Sigmoid colon (tissue), 3 donors: Measurements from ENCODE around the gene TTYH3.

Source experiments
- POLR2A ChIP-seq, 2 donors: fragments of 450-650 bp; IDR thresholded peaks; one replicate each; pipeline ENCODE4 v1.6.1; 2016; ENCODE audit warnings: antibody characterized with exemption in 2 of 2, mild to moderate bottlenecking in 2 of 2, moderate library complexity in 2 of 2
- TF ChIP-seq, protein P1 (sequence below), 4 experiments: fragments of 450-650 bp in 3 of 4; fragments of 200-600 bp in 1 of 4; IDR thresholded peaks; one replicate each; pipeline ENCODE4 v1.5.1; 2016 to 2019; ENCODE audit warnings: antibody characterized with exemption in 4 of 4, mild to moderate bottlenecking in 3 of 4, moderate library complexity in 2 of 4

DNA sequence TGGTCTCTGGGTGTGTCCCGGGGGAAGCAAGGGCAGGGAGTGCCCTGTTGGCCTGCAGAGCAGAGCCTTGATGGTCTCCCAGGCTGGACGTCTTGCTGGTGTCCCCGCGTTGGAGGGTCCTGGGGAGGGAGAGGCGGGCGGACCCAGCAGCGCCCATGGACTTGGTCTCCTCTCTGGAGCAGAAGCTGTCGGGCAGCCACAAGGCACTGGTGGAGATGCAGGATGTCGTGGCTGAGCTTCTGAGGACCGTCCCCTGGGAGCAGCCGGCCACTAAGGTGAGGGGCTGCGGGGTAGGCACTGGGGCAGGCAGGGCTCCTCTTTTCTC lies 20.9 kb downstream of the TTYH3 start:
- TF ChIP-seq, protein P1, sequence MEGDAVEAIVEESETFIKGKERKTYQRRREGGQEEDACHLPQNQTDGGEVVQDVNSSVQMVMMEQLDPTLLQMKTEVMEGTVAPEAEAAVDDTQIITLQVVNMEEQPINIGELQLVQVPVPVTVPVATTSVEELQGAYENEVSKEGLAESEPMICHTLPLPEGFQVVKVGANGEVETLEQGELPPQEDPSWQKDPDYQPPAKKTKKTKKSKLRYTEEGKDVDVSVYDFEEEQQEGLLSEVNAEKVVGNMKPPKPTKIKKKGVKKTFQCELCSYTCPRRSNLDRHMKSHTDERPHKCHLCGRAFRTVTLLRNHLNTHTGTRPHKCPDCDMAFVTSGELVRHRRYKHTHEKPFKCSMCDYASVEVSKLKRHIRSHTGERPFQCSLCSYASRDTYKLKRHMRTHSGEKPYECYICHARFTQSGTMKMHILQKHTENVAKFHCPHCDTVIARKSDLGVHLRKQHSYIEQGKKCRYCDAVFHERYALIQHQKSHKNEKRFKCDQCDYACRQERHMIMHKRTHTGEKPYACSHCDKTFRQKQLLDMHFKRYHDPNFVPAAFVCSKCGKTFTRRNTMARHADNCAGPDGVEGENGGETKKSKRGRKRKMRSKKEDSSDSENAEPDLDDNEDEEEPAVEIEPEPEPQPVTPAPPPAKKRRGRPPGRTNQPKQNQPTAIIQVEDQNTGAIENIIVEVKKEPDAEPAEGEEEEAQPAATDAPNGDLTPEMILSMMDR (IDR thresholded peaks at IDR 0.05), result no peak
- no peak for TF ChIP-seq POLR2A (IDR thresholded peaks at IDR 0.05)
